NCI-H460 (cell line): Measurements from ENCODE around the gene LIX1. TPM values are rescaled to one million over a fixed set of nuclear protein-coding genes. Genes with fewer than 3 reads are reported as not detected.
A peak's percentile ranks its signal among the peaks of the same experiment; 100 is the strongest.
"Not testable (repeated sequence)": the region's sequence is repeated elsewhere in the genome, so short reads cannot be mapped to it uniquely, and the experiment has no call there.

Experiments
- DNase-seq: peaks from one replicate; pipeline ENCODE4 v3.0.0-alpha.2; 2016; ENCODE audit warnings: low read depth; ENCODE audit errors: extremely low read depth
- polyA plus RNA-seq: library from polyadenylated mRNA; depleted of rRNA; stranded (reverse); fragments of >200 nt; gene quantifications from 2 replicates; pipeline ENCODE4 v1.2.3, GENCODE V29; 2014; cell fraction: nucleus; rRNA removed
- total RNA-seq: library from RNA; depleted of rRNA; stranded (reverse); fragments of >200 nt; shearing (Covaris generic); gene quantifications from 2 replicates; pipeline ENCODE4 v1.2.3, GENCODE V29; 2014; rRNA removed

LIX1 gene
- not detected in 2 replicates for total RNA-seq
- polyA plus RNA-seq, result not detected in 2 replicates

DNA sequence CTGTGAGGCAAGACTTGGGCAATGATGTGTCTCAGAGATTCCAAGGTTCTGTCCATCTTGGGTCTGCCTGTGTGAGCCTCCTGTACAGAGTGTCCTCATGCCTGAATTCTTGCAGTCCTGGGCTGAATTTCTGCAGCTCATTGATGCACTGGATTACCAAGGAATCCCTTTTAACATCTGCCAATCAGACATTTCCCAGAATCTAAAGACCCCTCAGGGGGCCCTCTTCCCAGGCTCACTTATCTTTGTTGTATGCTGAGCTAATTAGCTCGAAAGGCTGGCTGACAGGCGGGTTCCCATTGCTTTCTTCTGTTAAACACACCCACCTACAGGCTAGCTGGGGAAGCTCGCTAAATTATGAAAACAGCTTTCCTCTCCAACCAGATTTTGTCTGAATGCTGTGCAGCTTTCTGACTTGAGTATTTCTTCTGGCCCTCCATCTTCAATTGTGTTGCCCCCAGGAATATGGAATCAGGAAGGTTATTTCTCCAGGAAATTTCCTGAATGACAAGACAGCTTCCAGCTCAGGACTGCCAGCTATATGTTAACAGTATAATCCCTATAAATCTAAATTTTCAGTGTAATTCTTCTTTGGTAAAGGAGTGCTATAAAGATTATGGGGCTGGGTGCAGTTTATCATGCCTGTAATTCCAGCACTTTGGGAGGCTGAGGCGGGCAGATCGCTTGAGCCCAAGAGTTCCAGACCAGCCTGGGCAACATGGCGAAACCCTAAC, at the start of gene LIX1:
LIX1 (minus strand) TSS at position 91 of the 734 bp plus-strand sequence; CDS start at position 56, 35 bp downstream.
- DNase-seq, result peak; percentile 33

DNA sequence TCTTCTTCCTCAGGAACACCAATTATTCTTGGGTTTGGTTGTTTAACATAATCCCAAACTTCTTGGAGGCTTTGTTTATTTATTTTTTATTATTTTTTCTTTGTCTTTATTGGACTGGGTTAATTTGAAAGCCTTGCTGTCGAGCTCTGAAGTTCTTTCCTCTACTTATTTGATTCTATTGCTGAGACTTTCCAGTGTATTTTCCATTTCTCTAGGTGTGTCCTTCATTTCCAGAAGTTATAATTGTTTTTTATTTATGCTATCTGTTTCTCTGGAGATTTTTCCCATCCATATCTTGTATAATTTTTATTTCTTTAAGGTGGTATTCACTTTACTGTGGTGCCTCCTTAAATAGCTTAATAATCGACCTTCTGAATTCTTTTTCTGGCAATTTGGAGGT, 49.5 kb upstream of the LIX1 start:
- DNase-seq, result no peak

DNA sequence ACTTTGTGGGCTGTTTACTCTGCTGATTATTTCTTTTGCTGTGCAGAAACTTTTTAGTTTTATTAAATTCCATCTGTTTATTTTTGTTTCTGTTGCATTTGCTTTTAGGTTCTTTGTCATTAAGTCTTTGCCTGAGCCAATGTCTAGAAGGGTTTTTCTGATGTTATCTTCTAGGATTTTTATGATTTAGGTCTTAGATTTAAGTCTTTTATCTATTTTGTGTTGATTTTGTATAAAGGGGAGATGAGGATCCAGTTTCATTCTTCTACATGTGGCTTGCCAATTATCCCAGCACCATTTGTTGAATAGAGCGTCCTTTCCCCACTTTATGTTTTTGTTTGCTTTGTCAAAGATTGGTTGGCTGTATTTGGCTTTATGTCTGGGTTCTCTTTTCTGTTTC, 47.1 kb upstream of the LIX1 start:
- DNase-seq, result not testable (repeated sequence)

DNA sequence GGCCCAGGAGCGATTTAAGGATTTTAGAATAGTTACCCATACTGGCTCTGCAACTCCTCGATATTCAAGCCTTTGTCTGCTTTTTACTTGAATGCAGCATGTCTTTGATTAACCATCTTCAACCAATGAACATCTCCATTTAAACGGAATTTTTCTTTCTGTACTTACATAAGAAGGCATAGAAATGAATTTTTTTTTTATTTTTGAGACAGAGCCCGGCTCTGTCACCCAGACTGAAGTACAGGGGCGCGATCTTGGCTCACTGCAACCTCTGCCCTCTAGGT, 41.5 kb upstream of the LIX1 start:
- no peak for DNase-seq

DNA sequence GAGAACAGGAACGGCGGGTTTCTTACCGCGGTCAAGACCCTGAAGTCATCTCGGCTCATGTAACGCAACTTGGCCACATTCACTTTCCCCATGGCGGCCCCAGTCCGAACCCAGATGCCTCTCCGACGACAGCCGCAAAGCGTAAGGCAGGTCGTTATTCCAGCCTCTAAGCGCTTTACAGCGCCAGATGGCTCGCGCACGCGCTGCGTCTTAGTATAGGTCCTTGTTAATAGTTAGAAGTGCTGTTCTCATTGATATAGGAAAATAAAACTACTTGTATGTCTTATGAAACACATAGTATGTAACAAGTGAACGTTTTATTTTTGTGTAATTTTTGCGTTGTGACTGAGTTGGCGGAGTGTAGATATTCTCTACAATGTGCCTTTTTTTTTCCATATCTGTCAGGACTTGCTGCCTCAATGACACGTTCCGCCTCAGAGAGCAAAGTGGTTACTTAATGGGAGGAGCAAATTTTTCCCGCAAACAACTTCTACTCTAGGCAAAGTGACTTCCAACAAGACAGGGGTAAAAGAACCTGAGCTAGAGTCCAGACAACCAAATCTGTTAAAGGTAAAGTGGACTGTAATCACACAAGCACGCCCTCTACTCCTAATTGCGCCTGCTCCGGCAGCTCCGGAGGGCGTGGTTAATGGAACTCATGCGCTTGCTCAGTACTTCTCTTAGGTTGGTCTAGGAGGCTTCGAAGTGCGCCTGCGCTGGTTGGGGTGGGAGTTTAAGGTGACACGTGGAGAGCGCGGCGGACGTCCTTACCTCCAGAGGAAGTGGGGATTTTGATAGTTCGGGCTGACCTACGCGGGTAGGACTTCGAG, 40.9 kb upstream of the LIX1 start, which contains the start of gene RIOK2:
RIOK2 (minus strand) TSS at position 148 of the 830 bp plus-strand sequence; CDS start at position 92, 56 bp downstream.
- peak; percentile 96 for DNase-seq

DNA sequence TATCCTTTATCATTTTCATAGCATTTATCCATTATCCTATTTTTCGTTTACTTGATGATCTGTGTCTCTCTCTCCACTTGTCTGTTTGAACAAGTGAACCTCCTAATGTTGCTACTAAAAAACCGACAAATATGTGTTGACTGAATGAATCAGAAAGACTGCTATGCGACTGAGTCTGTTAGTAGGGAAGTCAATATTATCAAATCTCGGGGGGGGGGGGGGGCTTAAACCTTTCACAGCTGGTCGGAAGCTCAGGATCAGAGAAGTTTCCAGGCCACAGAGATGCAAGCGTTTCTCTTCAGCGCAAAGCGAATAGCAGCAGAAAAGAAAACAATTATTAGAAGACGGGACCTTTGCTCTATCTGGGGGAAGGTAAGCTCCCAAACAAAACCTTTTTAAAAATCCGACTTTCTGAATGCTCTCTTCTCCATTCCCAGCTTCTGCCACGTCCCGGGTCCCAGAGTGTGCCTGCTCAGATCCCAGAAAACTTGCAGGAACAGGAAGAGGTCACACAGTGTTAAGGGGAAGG, 40.2 kb upstream of the LIX1 start:
- no peak for DNase-seq

DNA sequence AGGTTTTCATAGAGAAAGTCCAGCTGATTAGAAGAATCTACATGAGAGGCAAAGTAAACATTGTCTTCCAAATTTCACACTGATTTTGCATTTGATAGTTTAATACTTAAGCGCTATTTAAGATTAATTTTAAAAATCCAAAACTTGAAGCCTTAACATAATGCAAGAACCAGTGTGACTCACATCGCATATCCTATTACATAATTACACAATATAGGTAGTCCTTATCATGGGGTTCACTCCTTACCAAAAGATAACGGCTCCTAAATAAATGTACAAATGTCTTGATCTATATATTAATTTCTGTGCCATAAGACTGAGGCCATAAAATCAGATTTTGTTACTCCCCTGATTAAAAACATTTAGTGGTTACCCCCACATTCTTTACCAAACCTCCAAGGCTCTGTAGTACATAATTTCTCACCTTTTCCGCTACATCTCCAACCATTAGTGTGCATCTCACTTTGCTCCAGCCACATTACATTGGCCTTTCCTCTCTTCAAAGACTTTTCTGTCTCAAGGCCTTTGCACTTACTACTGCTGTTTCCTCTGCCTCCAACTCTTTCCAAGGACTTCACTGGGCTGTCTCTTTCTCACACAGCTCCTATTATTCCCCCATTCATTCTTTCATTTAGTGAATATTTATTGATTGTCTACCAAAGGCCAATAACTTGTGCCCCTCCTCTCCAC, 39.6 kb upstream of the LIX1 start:
- no peak for DNase-seq

DNA sequence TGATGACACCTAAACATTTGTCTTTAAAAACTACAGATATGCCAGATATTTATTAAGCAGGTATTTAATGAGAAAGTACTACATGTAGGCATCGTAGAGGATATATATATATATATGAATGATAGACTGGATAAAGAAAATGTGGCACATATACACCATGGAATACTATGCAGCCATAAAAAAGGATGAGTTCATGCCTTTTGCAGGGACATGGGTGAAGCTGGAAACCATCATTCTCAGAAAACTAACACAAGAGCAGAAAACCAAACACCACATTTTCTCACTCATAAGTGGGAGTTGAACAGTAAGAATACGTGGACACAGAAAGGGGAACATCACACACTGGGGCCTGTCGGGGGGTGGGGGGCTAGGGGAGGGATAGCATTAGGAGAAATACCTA, 37.0 kb upstream of the LIX1 start:
- DNase-seq, result not testable (repeated sequence)

DNA sequence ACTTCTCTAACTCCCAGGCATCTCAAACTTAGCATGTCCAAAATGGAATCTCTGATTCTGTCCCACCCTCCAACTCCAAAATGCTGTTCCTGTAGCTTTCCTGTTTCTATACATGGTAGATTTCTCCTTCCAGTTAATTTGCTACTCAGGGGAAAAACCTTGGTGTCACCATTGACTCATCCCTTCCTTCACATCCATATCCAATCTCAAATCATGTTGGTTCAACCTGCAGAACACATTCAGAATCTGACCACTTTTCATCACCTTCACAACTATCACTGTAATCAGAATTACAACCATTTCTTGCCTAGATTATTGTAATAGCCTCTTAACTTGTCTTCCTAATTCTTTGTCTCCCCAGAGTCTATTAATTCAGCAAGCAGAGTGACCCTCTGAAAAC, 29.8 kb upstream of the LIX1 start:
- DNase-seq, result no peak

DNA sequence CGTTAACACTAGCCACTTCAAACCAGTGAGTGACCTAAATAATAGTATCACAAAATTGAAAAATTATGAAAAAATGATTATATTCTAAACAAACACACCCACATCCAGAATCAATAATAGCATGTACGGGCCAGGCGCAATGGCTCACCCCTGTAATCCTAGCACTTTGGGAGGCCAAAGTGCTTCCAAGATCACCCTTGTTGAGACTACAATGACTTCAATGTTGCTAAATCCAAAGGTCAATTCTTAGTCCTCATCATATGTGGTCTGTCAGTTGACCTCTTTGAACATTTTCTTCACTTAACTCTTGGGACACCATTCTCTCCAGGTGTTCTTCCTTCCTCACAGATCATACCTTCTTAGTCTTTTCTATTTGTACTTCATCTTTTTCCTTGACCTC, 29.3 kb upstream of the LIX1 start:
- no peak for DNase-seq

DNA sequence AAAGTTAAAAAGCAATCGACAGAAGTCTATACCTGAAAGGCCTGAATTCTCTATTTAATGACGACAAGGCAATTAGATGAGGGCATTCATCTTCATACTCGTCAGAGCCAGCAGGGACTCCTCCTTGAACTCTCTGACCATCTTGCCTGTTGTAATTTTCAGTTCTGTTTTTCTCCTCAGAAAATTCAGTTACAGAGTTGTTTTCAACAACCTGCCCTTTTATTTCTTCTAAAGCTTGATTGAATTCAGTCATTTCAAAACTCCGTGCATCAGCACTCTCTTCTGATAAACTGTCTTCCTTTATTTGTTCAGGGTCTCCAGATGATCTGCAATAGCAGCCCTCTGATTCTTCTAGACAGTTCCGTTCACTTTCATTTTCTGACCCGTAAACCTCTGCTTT, 25.0 kb upstream of the LIX1 start:
- no peak for DNase-seq

DNA sequence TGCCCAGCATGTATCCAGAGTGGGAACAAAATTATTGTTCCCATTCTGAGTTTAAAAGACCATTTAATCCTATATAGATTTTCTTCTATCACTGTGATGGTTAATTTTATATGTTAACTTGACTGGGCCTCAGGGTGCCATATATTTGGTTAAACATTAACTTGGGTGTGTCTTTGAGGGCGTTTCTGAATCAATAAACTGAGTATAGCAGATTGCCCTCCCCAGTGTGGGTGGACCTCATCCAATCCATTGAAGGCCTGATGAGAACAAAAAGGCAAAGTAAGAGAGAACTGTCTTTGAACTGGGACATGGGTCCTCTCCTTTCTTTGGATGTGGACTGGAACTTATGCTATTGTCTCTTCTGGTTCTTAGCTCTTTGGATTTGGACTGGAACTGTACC, 23.3 kb upstream of the LIX1 start:
- no peak for DNase-seq

DNA sequence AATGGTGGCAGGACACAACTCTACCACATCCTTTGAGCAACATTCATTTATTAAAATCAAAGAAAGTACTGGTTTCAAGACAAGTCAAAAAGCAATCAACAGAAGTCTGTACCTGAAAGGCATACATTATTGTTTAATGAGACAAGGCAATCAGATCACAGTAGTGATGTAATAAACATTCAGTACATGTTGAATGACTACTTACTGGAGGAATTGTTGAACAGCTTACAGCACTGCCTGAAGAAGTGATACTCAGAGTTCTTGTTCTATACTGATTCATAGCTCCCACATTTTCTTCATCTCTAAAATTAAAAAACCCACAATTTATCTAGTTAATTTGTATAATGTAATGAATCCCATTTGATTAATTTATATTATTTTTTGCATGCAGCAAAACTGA, 22.4 kb upstream of the LIX1 start:
- no peak for DNase-seq

DNA sequence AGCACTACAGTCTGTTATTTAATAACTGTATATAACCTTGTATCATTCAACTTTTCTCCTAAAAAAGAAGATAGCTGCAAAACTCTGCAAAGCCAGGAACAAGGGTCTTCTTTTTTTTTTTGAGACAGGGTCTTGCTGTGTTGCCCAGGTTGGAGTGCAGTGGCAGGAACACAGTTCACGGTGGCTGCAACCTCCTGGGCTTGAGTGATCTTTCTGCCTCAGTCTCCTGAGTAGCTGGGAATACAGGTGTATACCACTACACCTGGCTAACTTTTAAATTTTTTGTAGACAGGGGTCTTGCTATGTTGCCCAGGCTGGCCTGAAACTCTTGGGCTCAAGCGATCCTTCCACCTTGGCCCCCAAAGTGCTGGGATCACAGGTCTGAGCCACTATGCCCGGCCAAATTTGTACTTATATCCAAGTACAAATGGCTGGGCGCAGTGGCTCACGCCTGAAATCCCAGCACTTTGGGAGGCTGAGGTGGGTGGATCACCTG, 21.4 kb upstream of the LIX1 start:
- no peak for DNase-seq

DNA sequence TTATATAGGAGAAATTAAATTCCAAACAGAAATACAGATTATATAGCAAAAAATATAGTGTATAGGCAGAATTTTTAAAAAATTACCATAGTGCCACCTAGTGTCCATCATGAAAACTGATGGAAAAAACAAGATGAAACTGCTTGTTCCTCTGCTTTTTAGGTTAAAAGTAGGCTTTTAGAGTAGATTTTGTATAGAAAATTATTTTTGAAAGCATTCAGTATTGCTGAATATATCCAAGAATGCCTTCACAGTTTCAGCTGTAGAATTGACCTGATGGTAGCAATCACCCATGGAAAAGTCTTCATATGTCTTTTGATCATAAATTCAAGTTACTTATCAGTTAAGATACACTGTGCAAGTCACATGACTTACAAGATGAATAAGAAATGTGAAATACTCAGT, 21.0 kb upstream of the LIX1 start:
- DNase-seq, result no peak

DNA sequence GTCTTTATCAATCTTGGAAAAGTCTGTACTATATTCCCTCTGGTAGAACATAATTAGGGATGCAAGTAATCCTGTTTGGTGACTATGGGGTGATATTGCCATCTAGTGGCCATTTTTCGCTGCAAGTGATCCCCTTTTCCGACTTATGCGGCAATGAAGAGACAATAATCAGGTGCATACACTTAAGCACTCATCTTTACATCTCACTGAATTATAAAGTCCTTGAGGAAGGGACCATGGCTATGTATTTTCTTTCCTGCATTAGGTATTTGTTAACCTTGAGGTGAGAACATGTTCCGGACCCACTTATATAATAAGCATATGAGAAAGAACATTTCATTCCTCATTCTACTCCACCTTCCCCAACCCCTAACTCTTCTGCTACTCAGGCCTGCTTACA, 19.6 kb upstream of the LIX1 start:
- peak; percentile 77 for DNase-seq

DNA sequence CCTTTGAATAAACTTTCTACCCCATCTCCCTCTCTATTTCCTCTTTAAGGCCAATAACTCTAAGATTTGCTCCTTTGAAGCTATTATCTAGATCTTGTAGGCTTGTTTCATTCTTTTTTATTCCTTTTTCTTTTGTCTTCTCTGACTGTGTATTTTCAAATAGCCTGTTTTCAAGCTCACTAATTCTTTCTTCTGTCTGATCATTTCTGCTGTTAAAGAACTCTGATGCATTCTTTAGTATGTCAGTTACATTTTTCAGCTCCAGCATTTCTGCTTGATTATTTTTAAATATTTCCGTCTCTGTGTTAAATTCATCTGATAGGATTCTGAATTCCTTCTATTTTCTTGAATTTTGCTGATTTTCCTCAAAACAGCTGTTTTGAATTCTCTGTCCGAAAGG, 15.3 kb upstream of the LIX1 start:
- no peak for DNase-seq

DNA sequence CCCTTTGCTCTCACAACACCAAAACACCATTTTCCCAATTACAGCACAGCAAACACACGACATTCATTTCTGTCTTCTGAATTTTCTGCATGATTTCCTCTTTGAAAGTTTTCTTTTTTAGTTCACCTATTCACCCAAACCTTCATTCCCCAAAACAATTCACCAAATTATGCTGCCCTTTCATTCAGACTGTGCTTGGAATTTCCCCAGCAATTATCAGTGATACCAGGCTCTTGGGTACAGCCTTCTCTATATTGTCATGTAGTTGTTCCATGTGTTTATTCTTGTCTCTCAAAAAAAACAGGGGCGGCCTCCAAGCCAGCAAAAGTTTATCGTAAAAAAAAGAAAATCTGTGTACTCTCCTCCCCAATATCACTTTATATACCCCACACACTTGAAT, 9.0 kb upstream of the LIX1 start:
- DNase-seq, result no peak

DNA sequence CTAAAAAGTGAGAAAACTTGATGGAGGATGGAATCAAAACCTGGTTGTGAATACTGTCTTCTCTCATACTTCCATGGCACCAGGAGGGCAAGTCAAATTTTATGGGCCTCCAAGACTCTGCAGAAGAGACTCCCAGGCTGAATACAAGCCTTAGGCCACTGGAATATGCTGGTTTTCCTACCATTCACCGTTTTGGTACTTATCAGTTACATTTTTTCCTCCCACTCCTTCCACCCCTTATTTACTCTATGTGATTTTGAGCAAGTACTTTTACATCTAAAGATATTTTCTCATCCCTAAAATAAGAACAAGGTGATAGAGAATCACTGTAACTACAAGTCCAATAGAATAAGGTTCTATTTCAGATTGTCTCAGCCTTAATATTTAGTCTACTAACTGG, 8.0 kb upstream of the LIX1 start:
- no peak for DNase-seq

DNA sequence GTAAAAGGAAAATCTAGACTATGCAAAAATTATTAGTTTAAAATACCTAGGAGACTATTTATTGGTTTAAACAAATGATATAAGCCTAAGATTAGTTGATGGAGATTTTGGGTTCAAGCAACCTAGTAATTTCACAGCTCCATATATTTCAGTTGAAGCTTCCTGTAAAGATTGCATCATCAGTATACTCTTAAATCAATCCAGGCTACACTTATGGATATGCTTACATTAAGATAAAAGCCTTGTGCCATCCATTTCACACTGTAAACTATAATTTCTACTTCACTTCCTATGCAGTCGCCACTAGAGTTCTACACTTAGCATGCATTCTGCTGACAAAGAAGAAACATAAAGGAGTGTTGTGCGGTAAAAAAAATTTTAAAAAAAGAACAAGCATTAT, 7.3 kb upstream of the LIX1 start:
- DNase-seq, result no peak

DNA sequence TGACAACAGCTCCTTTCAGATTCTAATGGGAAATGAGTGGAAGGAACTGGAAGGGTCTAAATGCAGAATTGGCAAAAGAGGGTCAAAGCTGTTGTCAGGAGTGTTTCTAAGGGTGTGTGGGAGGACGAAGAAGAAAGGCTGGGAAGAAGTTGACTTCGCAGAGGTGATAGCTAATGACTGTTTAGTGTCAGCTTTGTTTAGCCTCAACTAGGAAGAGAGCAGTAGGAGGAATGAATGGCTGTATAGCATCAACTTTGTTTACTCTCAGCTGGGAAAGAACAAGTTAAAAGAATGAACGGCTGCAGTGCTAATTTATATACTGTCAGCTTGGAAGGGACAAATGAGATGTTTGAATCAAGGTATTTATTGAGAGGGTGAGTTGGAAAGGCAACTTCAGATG, 5.9 kb upstream of the LIX1 start:
- no peak for DNase-seq
